Activated T-cell treated with anti-CD3 and anti-CD28 coated beads for 1 hour (primary cell): ENCODE measurements around the gene GHSR.

Source experiments
- DNase-seq: peaks from one replicate; pipeline ENCODE4 v3.0.0-alpha.2; 2020; ENCODE audit warnings: low read depth

Gene GHSR

GRCh38 chr3:172447611-172448579 lies at the start of gene GHSR:
Gene GHSR, minus strand, starts transcription at chr3:172448456. Its CDS starts 43 bp downstream, at chr3:172448413.
- DNase-seq = no peak

GRCh38 chr3:172490198-172490669 lies 42.0 kb upstream of the GHSR start:
- peak; percentile 82 for DNase-seq

- no peak for DNase-seq
Measured at GRCh38 chr3:172478116-172478515, 29.9 kb upstream of the GHSR start.

GRCh38 chr3:172476347-172476746 lies 28.1 kb upstream of the GHSR start:
- DNase-seq = no peak

GRCh38 chr3:172475703-172476102 lies 27.4 kb upstream of the GHSR start:
- DNase-seq = no peak

- DNase-seq = no peak
Measured at GRCh38 chr3:172471903-172472302, 23.6 kb upstream of the GHSR start.

- DNase-seq = no peak
Measured at GRCh38 chr3:172470588-172470987, 22.3 kb upstream of the GHSR start.

GRCh38 chr3:172467170-172467824 lies 19.0 kb upstream of the GHSR start:
- DNase-seq = no peak

- DNase-seq = no peak
Measured at GRCh38 chr3:172466553-172467130, 18.4 kb upstream of the GHSR start.

GRCh38 chr3:172465281-172465680 lies 17.0 kb upstream of the GHSR start:
- DNase-seq = no peak

- no peak for DNase-seq
Measured at GRCh38 chr3:172464306-172464705, 16.1 kb upstream of the GHSR start.

- no peak for DNase-seq
Measured at GRCh38 chr3:172461530-172462138, 13.4 kb upstream of the GHSR start.

GRCh38 chr3:172456404-172456803 lies 8.1 kb upstream of the GHSR start:
- DNase-seq = no peak

GRCh38 chr3:172454180-172454579 lies 5.9 kb upstream of the GHSR start:
- DNase-seq = no peak

- no peak for DNase-seq
Measured at GRCh38 chr3:172449466-172450149, 1.4 kb upstream of the GHSR start.

- no peak for DNase-seq
Measured at GRCh38 chr3:172448661-172449465, 607 bp upstream of the GHSR start.

GRCh38 chr3:172446198-172446597 lies 2.1 kb downstream of the GHSR start:
- DNase-seq = no peak

- no peak for DNase-seq
Measured at GRCh38 chr3:172444821-172445220, 3.4 kb downstream of the GHSR start.

- DNase-seq = no peak
Measured at GRCh38 chr3:172442606-172443005, 5.7 kb downstream of the GHSR start.

- DNase-seq = no peak
Measured at GRCh38 chr3:172441581-172441980, 6.7 kb downstream of the GHSR start.

GRCh38 chr3:172438186-172438585 lies 10.1 kb downstream of the GHSR start:
- DNase-seq = no peak
